Astrocyte (in vitro differentiated cells and primary cell): ENCODE measurements around the gene DIP2A. TPM values are rescaled to one million over a fixed set of nuclear protein-coding genes. Genes with fewer than 3 reads are reported as not detected.

ENCODE experiments used
- DNase-seq: peaks from one replicate; pipeline ENCODE4 v3.0.0-alpha.2; 2010; ENCODE audit warnings: low read depth
- FAIRE-seq: peaks from 2 replicates; lab custom pipeline; 2011; peaks lifted over from hg19 to GRCh38; lab: Jason Lieb, UNC
- H2AFZ ChIP-seq: 2 replicates; pipeline ENCODE4 v1.6.0; 2012; ENCODE audit warnings: low read depth, low read length, inconsistent platforms
- H3K27ac ChIP-seq: 2 replicates; pipeline ENCODE4 v1.5.1; 2011; ENCODE audit warnings: low read depth, low read length, inconsistent platforms
- H3K27me3 ChIP-seq: 2 replicates; pipeline ENCODE4 v1.6.0; 2011; ENCODE audit warnings: low read length, inconsistent platforms; ENCODE audit not compliant: insufficient read depth
- H3K36me3 ChIP-seq: 2 replicates; pipeline ENCODE4 v1.5.1; 2011; ENCODE audit warnings: low read length, inconsistent platforms; ENCODE audit not compliant: insufficient read depth
- H3K4me1 ChIP-seq: 2 replicates; pipeline ENCODE4 v1.5.1; 2011; ENCODE audit warnings: low read length, inconsistent platforms; ENCODE audit not compliant: insufficient read depth
- H3K4me2 ChIP-seq: 2 replicates; pipeline ENCODE4 v1.6.0; 2012; ENCODE audit warnings: low read length, inconsistent platforms
- H3K4me3 ChIP-seq: 2 replicates; pipeline ENCODE4 v1.5.1; 2011; ENCODE audit warnings: low read depth, mild to moderate bottlenecking, low read length, inconsistent platforms; ENCODE audit not compliant: insufficient read depth
- H3K79me2 ChIP-seq: 2 replicates; pipeline ENCODE4 v1.6.0; 2012; ENCODE audit warnings: mild to moderate bottlenecking, low read length, inconsistent platforms; ENCODE audit not compliant: insufficient read depth
- H3K9ac ChIP-seq: 2 replicates; pipeline ENCODE4 v1.6.0; 2012; ENCODE audit warnings: mild to moderate bottlenecking, low read length, inconsistent platforms
- H3K9me3 ChIP-seq: 2 replicates; pipeline ENCODE4 v1.5.1; 2012; ENCODE audit warnings: low read depth, mild to moderate bottlenecking, low read length, inconsistent platforms; ENCODE audit not compliant: insufficient read depth
- H4K20me1 ChIP-seq: 2 replicates; pipeline ENCODE4 v1.6.0; 2012; ENCODE audit warnings: low read length, inconsistent platforms; ENCODE audit not compliant: insufficient read depth
- H3K27ac Mint-ChIP-seq: one replicate; pipeline ENCODE4 v1.8.0; 2021; ENCODE audit warnings: mild to moderate bottlenecking, mixed read lengths; ENCODE audit not compliant: unreplicated experiment
- H3K27me3 Mint-ChIP-seq: one replicate; pipeline ENCODE4 v1.8.0; 2021; ENCODE audit warnings: low read depth, mixed read lengths; ENCODE audit not compliant: unreplicated experiment
- H3K36me3 Mint-ChIP-seq: one replicate; pipeline ENCODE4 v1.8.0; 2021; ENCODE audit warnings: low read depth, mixed read lengths; ENCODE audit not compliant: unreplicated experiment
- H3K4me1 Mint-ChIP-seq: one replicate; pipeline ENCODE4 v1.8.0; 2021; ENCODE audit warnings: low read depth, mixed read lengths; ENCODE audit not compliant: unreplicated experiment
- H3K4me3 Mint-ChIP-seq: one replicate; pipeline ENCODE4 v1.8.0; 2021; ENCODE audit warnings: mild to moderate bottlenecking, moderate library complexity, mixed read lengths; ENCODE audit not compliant: unreplicated experiment
- H3K9me3 Mint-ChIP-seq: one replicate; pipeline ENCODE4 v1.8.0; 2021; ENCODE audit warnings: mild to moderate bottlenecking, mixed read lengths; ENCODE audit not compliant: unreplicated experiment
- EZH2 ChIP-seq: IDR thresholded peaks from 2 replicates; pipeline ENCODE4 v1.6.1; 2012; ENCODE audit warnings: mild to moderate bottlenecking, low read length, inconsistent platforms; ENCODE audit not compliant: insufficient read depth
- total RNA-seq: library from RNA; stranded (reverse); gene quantifications from 2 replicates; pipeline ENCODE4 v1.2.1, GENCODE V29; 2021
- TF ChIP-seq, protein P1 (sequence below): IDR thresholded peaks from 2 replicates; pipeline ENCODE4 v1.5.1; 2011; ENCODE audit warnings: low read depth, mild to moderate bottlenecking, inconsistent platforms, low read length, moderate library complexity; ENCODE audit not compliant: insufficient read depth

DIP2A gene
- total RNA-seq, 1 donor from 2014 or later: 35.4 TPM

- no peak overlapping the region for H3K27ac Mint-ChIP-seq
- H4K20me1 ChIP-seq: peaks cover 5% of the 10 kb centered on the region
- H3K4me1 ChIP-seq: no peaks in the 10 kb centered on the region
- H2AFZ ChIP-seq: no peak overlapping the region
- DNase-seq: no peak
- no peaks in the 10 kb centered on the region for H3K9me3 Mint-ChIP-seq
- H3K4me3 ChIP-seq: no peak overlapping the region
- H3K9me3 ChIP-seq: no peaks in the 10 kb centered on the region
- H3K4me2 ChIP-seq: no peak overlapping the region
- no peak overlapping the region for H3K9ac ChIP-seq
- no peak overlapping the region for H3K27ac ChIP-seq
- no peaks in the 10 kb centered on the region for H3K4me1 Mint-ChIP-seq
- no peak for FAIRE-seq
- TF ChIP-seq, protein P1, sequence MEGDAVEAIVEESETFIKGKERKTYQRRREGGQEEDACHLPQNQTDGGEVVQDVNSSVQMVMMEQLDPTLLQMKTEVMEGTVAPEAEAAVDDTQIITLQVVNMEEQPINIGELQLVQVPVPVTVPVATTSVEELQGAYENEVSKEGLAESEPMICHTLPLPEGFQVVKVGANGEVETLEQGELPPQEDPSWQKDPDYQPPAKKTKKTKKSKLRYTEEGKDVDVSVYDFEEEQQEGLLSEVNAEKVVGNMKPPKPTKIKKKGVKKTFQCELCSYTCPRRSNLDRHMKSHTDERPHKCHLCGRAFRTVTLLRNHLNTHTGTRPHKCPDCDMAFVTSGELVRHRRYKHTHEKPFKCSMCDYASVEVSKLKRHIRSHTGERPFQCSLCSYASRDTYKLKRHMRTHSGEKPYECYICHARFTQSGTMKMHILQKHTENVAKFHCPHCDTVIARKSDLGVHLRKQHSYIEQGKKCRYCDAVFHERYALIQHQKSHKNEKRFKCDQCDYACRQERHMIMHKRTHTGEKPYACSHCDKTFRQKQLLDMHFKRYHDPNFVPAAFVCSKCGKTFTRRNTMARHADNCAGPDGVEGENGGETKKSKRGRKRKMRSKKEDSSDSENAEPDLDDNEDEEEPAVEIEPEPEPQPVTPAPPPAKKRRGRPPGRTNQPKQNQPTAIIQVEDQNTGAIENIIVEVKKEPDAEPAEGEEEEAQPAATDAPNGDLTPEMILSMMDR: no peak
- no peak for TF ChIP-seq EZH2
- peaks cover 31% of the 10 kb centered on the region for H3K36me3 Mint-ChIP-seq
- no peaks in the 10 kb centered on the region for H3K27me3 Mint-ChIP-seq
- no peaks in the 10 kb centered on the region for H3K79me2 ChIP-seq
- no peaks in the 10 kb centered on the region for H3K27me3 ChIP-seq
- peaks cover 22% of the 10 kb centered on the region for H3K36me3 ChIP-seq
- H3K4me3 Mint-ChIP-seq: no peak overlapping the region
Measured at GRCh38 chr21:46560568-46561444, 102.1 kb downstream of the DIP2A start.

GRCh38 chr21:46561445-46562090 is 102.9 kb downstream of the DIP2A start:
- Mint-ChIP-seq H3K27ac (no peak overlapping the region), H3K36me3 (peaks cover 38% of the 10 kb centered on the region), H3K4me3 (no peak overlapping the region), H3K9me3 (no peaks in the 10 kb centered on the region), H3K27me3 (no peaks in the 10 kb centered on the region), H3K4me1 (no peaks in the 10 kb centered on the region)
- no peaks in the 10 kb centered on the region for H3K9me3 ChIP-seq
- FAIRE-seq (no peak), DNase-seq (no peak)
- no peaks in the 10 kb centered on the region for H3K4me1 ChIP-seq
- no peak for TF ChIP-seq EZH2
- TF ChIP-seq, protein P1: no peak
- H3K79me2 ChIP-seq: no peaks in the 10 kb centered on the region
- H4K20me1 ChIP-seq: peaks cover 5% of the 10 kb centered on the region
- no peak overlapping the region for H3K4me2 ChIP-seq
- no peak overlapping the region for H3K27ac ChIP-seq
- H3K36me3 ChIP-seq: peaks cover 22% of the 10 kb centered on the region
- H3K9ac ChIP-seq: no peak overlapping the region
- H2AFZ ChIP-seq: no peak overlapping the region
- H3K27me3 ChIP-seq: no peaks in the 10 kb centered on the region
- H3K4me3 ChIP-seq: no peak overlapping the region
